HepG2 (cell line): ENCODE measurements around the gene SGIP1.

Experiments
- RAD21 ChIP-seq: fragments of 450-650 bp; formaldehyde crosslinking; IDR thresholded peaks from 2 replicates; pipeline ENCODE4 v1.5.0; 2020; ENCODE audit warnings: mild to moderate bottlenecking
- TF ChIP-seq, protein P1 (sequence below): sonication (generic); formaldehyde crosslinking; IDR thresholded peaks from 2 replicates; pipeline ENCODE4 v1.4.0; 2020; ENCODE audit warnings: missing genetic modification reagents

DNA sequence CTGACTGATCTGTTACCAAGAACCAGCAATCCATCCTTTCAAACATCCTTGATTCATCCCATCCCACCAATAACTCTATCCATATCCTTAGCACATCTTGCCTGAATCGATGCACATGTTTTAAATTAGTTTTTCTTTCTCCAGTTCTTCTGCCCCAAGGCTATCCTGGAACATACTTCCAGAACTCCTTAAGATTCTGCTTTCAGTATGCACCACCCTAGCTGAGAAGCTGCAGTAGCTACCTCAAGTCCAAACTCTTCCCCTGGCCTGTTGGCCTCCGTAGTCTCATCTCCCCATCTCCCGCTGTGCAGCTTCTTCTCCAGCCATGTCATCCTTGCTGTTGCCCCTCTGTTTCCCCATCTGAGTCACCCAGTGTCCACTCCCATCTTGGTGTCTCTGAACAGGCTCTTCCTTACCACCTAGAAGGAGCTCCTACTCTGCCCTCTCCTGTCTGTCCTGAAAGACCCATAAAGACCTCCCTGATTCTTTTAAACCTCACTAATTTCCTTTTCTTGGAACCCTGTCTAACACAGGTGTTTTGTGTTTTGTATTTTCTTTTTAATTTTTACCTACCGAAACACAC is 108.0 kb downstream of the SGIP1 start:
- TF ChIP-seq, protein P1, sequence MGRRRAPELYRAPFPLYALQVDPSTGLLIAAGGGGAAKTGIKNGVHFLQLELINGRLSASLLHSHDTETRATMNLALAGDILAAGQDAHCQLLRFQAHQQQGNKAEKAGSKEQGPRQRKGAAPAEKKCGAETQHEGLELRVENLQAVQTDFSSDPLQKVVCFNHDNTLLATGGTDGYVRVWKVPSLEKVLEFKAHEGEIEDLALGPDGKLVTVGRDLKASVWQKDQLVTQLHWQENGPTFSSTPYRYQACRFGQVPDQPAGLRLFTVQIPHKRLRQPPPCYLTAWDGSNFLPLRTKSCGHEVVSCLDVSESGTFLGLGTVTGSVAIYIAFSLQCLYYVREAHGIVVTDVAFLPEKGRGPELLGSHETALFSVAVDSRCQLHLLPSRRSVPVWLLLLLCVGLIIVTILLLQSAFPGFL (CRISPR knock-in tag): no peak
- no peak for TF ChIP-seq RAD21 (CRISPR knock-in tag)
